ENCODE data around the gene LYPD6B.

LYPD6B gene

DNA sequence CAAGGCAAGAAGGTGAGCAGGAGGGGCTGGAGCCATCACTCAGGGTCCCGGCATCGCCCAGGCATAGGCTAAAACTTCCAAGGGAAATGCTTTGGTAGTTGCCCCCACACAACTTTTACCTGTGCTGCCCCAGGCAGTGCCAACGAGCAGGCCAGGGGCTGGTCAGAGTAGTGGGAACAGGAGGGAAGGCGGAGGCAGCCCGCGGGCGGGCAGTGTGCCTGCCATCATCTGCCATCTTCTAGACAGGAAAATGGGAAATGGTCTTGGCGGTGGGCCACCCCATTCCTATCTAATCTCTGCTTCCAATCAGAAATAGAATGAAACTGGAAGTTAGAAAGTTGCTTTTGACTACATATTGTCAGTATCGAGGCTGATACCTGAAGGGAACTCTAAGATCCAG, 26.0 kb upstream of the LYPD6B start:
- Histone ChIP-seq H3K4me3 (ENCODE audit: extremely low read depth, insufficient read depth, low read length, poor library complexity, severe bottlenecking) (no peak overlapping the region), H3K9me3 (ENCODE audit: control insufficient read depth, low read length) (no peaks in the 10 kb centered on the region), H3K36me3 (ENCODE audit: control insufficient read depth, insufficient read depth, low read length) (peaks cover 41% of the 10 kb centered on the region), H3K4me1 (ENCODE audit: control insufficient read depth, insufficient read depth, low read length, poor library complexity, severe bottlenecking) (no peaks in the 10 kb centered on the region), H3K27ac (ENCODE audit: low read depth, low read length, severe bottlenecking) (no peak overlapping the region)
- 93 to 94% methylated on average over 1 to 5 of the region's 9 CpGs for WGBS, 2 experiments (ENCODE audit: insufficient coverage in 2 of 2)

DNA sequence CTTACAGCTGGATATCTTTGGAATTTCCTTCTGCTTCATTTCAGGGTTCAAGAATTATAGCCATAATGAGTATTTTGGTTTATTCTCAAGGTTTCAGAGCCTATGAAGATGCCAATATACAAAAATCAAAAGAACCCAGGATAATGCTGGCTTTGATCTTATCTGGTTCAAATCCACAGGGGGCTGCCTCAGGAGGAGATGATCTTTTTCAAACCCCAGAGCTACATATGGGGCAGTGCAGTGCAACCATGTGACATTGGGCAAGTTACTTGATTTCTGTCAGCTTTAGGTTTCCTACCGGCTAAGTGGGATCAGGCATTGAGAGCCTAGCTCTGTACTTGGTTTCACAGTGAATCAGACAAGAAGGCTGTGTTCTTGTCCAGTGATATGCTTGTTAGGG, 23.0 kb upstream of the LYPD6B start:
- Histone ChIP-seq H3K27ac (ENCODE audit: low read depth, low read length, severe bottlenecking) (peak overlapping the region; percentile 39), H3K36me3 (ENCODE audit: control insufficient read depth, insufficient read depth, low read length) (peaks cover 30% of the 10 kb centered on the region), H3K4me3 (ENCODE audit: extremely low read depth, insufficient read depth, low read length, poor library complexity, severe bottlenecking) (no peak overlapping the region), H3K4me1 (ENCODE audit: control insufficient read depth, insufficient read depth, low read length, poor library complexity, severe bottlenecking) (no peaks in the 10 kb centered on the region), H3K9me3 (ENCODE audit: control insufficient read depth, low read length) (no peaks in the 10 kb centered on the region)
- WGBS, 2 experiments (ENCODE audit: insufficient coverage in 2 of 2): 92% methylated on average over 1 of the region's 1 CpG

DNA sequence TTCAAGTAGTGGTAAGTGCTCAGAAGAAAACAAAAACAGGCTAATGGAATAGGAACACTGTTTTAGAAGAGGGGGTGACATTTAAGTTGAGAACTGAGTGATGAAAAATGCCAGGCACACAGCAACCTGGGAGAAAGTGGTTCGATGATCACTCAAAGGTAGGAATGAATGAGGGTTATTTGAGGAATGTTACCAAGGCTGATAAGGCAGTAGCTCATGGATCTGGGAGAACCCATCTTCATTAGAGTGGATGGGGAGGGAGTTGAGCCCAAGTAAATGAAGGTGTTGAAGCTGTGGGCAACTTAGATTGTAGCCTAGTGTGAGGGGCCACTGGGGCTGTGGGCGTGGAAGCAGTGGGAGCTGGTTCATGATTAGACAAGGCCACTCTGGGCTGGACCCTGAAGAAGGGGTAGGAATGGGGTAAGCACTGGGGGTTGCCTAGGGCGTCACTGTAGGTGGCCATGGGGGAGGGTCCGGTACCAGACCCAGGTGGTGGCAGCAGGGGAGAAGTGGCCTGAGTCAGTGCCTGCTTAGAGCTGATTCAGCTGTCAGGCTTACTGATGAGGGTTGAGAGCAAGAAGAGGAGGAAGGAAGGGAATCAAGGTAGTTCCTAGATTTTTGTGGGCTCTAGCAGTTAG, 22.5 kb upstream of the LYPD6B start:
- H3K4me1 ChIP-seq (ENCODE audit: control insufficient read depth, insufficient read depth, low read length, poor library complexity, severe bottlenecking): no peaks in the 10 kb centered on the region
- peaks cover 28% of the 10 kb centered on the region for H3K36me3 ChIP-seq (ENCODE audit: control insufficient read depth, insufficient read depth, low read length)
- 91 to 92% methylated on average over 3 to 4 of the region's 4 CpGs for WGBS, 2 experiments (ENCODE audit: insufficient coverage in 2 of 2)

DNA sequence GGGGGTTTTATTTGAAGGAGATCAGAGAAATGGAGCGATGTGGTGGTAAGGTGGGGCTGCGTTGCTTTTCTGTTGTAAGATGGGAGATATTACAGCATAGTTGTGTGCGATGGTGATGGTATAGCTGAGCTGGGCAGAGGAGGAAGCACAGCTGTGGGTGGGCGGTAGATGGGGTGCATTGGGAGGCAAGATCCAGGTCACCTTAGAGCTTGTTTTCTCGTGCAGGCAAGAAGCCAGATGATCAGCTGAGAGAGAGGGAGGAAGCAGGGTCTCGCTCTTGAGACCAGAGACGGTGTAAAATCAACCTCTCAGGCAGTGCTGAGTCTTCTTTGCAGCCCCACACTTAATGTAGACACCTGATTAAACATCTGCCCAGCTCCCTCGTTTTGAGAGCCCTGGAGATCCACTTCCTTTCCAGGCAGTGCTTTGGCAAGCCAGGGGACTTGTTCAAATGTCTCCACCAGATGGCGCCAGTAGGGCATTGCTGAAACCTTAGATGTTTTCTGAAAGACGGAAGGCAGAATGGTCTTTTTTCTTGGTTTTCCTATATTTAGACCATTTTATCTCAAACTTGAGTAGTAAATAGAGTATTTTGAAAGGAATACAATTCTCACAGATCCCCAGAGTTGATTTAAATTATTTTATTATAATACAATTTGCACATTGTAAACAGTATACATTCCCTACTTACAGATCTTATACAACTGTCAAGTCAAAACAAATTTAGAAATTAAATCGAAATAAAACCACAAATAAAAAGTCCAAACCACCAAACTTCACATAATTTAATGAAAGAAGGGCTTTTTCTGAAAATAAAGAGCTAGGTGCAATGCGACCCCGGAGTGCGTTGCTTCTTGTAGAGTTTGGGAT, 21.1 kb upstream of the LYPD6B start:
- WGBS, 2 experiments (ENCODE audit: insufficient coverage in 2 of 2): 67 to 74% methylated on average over 6 to 7 of the region's 14 CpGs
- Histone ChIP-seq H3K9me3 (ENCODE audit: control insufficient read depth, low read length) (no peaks in the 10 kb centered on the region), H3K4me3 (ENCODE audit: extremely low read depth, insufficient read depth, low read length, poor library complexity, severe bottlenecking) (no peak overlapping the region), H3K36me3 (ENCODE audit: control insufficient read depth, insufficient read depth, low read length) (peaks cover 16% of the 10 kb centered on the region), H3K4me1 (ENCODE audit: control insufficient read depth, insufficient read depth, low read length, poor library complexity, severe bottlenecking) (no peaks in the 10 kb centered on the region), H3K27ac (ENCODE audit: low read depth, low read length, severe bottlenecking) (no peak overlapping the region)

More for the DNA sequence above, 22.5 kb upstream of the LYPD6B start:
- Histone ChIP-seq H3K9me3 (ENCODE audit: control insufficient read depth, low read length) (no peaks in the 10 kb centered on the region), H3K27ac (ENCODE audit: low read depth, low read length, severe bottlenecking) (peak overlapping the region; percentile 39), H3K4me3 (ENCODE audit: extremely low read depth, insufficient read depth, low read length, poor library complexity, severe bottlenecking) (no peak overlapping the region)

DNA sequence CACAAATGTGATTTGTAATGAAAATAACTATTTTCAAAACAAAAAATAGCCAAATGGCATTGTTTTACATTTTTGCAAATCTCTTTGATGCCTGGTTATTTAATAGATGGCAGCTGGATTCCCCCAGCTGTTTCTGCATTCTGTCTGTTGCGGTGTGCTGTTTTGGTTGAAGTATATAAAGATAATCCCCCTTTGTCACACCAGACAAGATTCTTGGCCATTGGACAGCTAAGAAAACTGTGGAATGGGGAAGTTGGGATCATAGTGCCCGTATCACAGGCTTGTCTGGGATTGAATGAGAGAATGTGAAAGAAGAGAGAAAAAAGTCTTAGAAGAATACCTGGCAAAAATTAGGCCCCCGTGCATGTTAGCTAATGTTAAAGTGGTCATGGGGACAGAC, 19.5 kb upstream of the LYPD6B start:
- WGBS, 2 experiments (ENCODE audit: insufficient coverage in 2 of 2): 88 to 94% methylated on average over 1 to 2 of the region's 3 CpGs
- Histone ChIP-seq H3K27ac (ENCODE audit: low read depth, low read length, severe bottlenecking) (no peak overlapping the region), H3K4me3 (ENCODE audit: extremely low read depth, insufficient read depth, low read length, poor library complexity, severe bottlenecking) (no peak overlapping the region), H3K4me1 (ENCODE audit: control insufficient read depth, insufficient read depth, low read length, poor library complexity, severe bottlenecking) (no peaks in the 10 kb centered on the region), H3K36me3 (ENCODE audit: control insufficient read depth, insufficient read depth, low read length) (peaks cover 7% of the 10 kb centered on the region), H3K9me3 (ENCODE audit: control insufficient read depth, low read length) (no peaks in the 10 kb centered on the region)

DNA sequence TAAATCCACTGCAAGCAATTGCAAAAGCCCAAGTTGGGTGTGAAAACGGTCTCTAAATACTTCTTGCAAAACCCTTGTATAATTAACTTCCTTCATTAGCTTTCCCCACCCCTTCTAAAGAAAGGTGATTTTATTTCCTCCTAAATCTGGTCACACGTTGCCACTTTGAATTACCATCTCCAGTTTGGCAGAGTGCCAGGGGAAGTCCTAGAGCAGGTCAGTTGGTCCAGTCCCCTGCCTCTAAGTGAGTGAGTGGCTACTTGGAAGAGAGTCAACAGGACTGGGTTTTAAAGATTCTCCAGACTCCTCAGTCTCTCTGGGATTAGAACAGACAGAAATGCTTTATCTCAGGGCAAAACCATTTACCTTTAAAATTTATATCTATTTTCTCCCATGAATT, 18.7 kb upstream of the LYPD6B start:
- Histone ChIP-seq H3K27ac (ENCODE audit: low read depth, low read length, severe bottlenecking) (no peak overlapping the region), H3K36me3 (ENCODE audit: control insufficient read depth, insufficient read depth, low read length) (no peaks in the 10 kb centered on the region), H3K4me1 (ENCODE audit: control insufficient read depth, insufficient read depth, low read length, poor library complexity, severe bottlenecking) (no peaks in the 10 kb centered on the region)

DNA sequence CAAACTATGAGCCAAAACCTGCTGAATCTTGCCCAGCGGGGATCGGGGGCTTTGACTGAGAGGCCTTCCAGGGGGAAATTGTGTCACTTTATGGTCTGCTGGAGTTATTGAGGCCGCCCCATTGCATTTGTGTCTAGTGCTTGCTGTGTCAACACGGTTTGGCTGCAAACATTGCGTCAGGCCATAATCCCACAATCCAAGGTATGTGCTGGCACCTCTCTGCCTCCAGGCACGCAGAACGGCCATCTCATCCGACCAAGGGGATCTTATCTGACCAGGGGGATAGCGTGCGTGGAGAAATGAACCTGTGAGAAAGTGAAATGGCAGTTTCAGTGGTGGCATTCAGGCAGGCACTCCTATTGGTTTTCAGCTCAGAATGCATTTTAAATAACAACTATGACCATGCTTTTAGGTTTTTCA, 18.1 kb upstream of the LYPD6B start:
- H3K36me3 ChIP-seq (ENCODE audit: control insufficient read depth, insufficient read depth, low read length): no peaks in the 10 kb centered on the region
- no peaks in the 10 kb centered on the region for H3K4me1 ChIP-seq (ENCODE audit: control insufficient read depth, insufficient read depth, low read length, poor library complexity, severe bottlenecking)
- no peak overlapping the region for H3K4me3 ChIP-seq (ENCODE audit: extremely low read depth, insufficient read depth, low read length, poor library complexity, severe bottlenecking)
- WGBS, 2 experiments (ENCODE audit: insufficient coverage in 2 of 2): 89 to 90% methylated on average over 6 to 8 of the region's 10 CpGs
- no peak overlapping the region for H3K27ac ChIP-seq (ENCODE audit: low read depth, low read length, severe bottlenecking)
- H3K9me3 ChIP-seq (ENCODE audit: control insufficient read depth, low read length): no peaks in the 10 kb centered on the region

More for the DNA sequence above, 18.7 kb upstream of the LYPD6B start:
- Histone ChIP-seq H3K9me3 (ENCODE audit: control insufficient read depth, low read length) (no peaks in the 10 kb centered on the region), H3K4me3 (ENCODE audit: extremely low read depth, insufficient read depth, low read length, poor library complexity, severe bottlenecking) (no peak overlapping the region)
- WGBS, 2 experiments (ENCODE audit: insufficient coverage in 2 of 2): 83 to 95% methylated on average over 1 to 2 of the region's 2 CpGs

DNA sequence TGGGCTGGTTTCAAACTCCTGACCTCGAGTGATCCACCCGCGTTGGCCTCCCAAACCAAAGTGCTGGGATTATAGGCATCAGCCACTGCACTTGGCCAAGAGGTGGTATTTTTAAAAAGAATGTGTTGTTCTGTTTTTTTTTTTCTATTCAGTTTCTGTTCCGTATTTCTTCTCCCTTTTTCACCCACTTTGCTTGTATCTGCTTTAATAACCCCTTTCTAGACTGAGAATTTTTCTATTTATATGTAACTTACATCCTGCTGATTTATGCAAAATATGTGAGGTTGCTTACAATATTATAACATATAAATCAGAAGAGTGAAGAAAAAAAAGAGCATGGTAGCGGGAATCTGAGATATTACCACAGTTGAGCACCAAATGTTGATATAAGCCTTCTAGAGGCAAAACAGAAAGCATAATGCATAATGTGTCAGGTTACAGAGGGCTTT, 17.2 kb upstream of the LYPD6B start:
- Histone ChIP-seq H3K27ac (ENCODE audit: low read depth, low read length, severe bottlenecking) (no peak overlapping the region), H3K9me3 (ENCODE audit: control insufficient read depth, low read length) (no peaks in the 10 kb centered on the region), H3K36me3 (ENCODE audit: control insufficient read depth, insufficient read depth, low read length) (no peaks in the 10 kb centered on the region), H3K4me1 (ENCODE audit: control insufficient read depth, insufficient read depth, low read length, poor library complexity, severe bottlenecking) (no peaks in the 10 kb centered on the region), H3K4me3 (ENCODE audit: extremely low read depth, insufficient read depth, low read length, poor library complexity, severe bottlenecking) (no peak overlapping the region)
- WGBS, 2 experiments (ENCODE audit: insufficient coverage in 2 of 2): 100% methylated on average over 1 to 3 of the region's 5 CpGs

DNA sequence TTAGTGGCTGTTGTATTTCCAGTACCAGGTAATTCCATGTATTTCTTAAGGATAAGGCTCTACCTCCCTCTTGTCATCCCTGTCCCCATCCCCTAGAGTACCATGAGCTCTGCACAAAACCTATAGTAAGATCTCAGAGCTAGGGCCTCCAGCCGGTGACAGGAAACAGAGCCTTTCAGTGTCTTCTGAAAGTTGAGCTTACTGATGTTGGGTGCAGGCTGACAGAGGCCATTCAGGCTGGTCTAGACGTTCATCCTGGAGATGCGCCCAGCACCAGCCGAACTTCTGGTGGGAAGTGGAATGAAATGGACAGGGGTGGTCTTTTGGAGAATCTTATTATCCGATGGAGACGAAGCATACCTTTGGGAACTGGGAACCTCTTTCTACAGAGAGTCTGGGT, 16.7 kb upstream of the LYPD6B start:
- Histone ChIP-seq H3K36me3 (ENCODE audit: control insufficient read depth, insufficient read depth, low read length) (no peaks in the 10 kb centered on the region), H3K9me3 (ENCODE audit: control insufficient read depth, low read length) (no peaks in the 10 kb centered on the region), H3K27ac (ENCODE audit: low read depth, low read length, severe bottlenecking) (no peak overlapping the region), H3K4me3 (ENCODE audit: extremely low read depth, insufficient read depth, low read length, poor library complexity, severe bottlenecking) (no peak overlapping the region), H3K4me1 (ENCODE audit: control insufficient read depth, insufficient read depth, low read length, poor library complexity, severe bottlenecking) (no peaks in the 10 kb centered on the region)
- 94% methylated on average over 4 to 5 of the region's 6 CpGs for WGBS, 2 experiments (ENCODE audit: insufficient coverage in 2 of 2)

DNA sequence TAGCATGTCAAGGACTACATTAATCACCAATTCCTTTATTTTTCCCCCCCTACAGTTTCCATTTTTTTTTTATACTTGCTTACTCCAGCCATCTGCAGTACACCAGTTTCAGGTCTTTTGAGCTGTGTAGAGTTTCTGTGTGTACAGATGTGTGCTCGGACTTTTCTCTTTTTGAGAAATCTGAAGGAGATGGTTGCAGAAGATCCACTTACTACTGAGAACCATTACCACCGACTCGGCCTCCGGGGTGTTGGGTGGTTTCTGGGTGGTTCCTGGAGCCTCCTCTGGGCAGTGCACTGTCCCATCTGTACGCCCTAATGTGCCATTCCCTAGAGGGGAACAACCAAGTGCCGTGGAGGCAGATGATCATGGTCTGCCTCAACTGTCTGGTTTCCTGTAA, 15.4 kb upstream of the LYPD6B start:
- 100% methylated on average over 2 of the region's 6 CpGs; no CpG with 5 or more reads in 1 of the 2 experiments for WGBS, 2 experiments (ENCODE audit: insufficient coverage in 2 of 2)
- Histone ChIP-seq H3K9me3 (ENCODE audit: control insufficient read depth, low read length) (no peaks in the 10 kb centered on the region), H3K27ac (ENCODE audit: low read depth, low read length, severe bottlenecking) (no peak overlapping the region), H3K36me3 (ENCODE audit: control insufficient read depth, insufficient read depth, low read length) (no peaks in the 10 kb centered on the region), H3K4me1 (ENCODE audit: control insufficient read depth, insufficient read depth, low read length, poor library complexity, severe bottlenecking) (no peaks in the 10 kb centered on the region), H3K4me3 (ENCODE audit: extremely low read depth, insufficient read depth, low read length, poor library complexity, severe bottlenecking) (no peak overlapping the region)
